Activated CD4-positive, CD25-positive, alpha-beta regulatory T cell (primary cell): ENCODE results near the gene SLC37A1.
A peak's percentile ranks its signal among the peaks of the same experiment; 100 is the strongest.

Experiments used
- DNase-seq, 4 experiments: peaks; one replicate each; lab custom pipeline; 2025; lab: John Stamatoyannopoulos, UW

SLC37A1 gene

GRCh38 chr21:42507418-42507817, 6.2 kb upstream of the SLC37A1 start:
- DNase-seq, result no peak

- DNase-seq, result no peak
These were observed 5.3 kb upstream of the SLC37A1 start for GRCh38 chr21:42508371-42508770.

- no peak for DNase-seq
These were observed 4.4 kb upstream of the SLC37A1 start for GRCh38 chr21:42509244-42509643.

GRCh38 chr21:42512346-42513034, 1.2 kb upstream of the SLC37A1 start:
- no peak for DNase-seq

- peak in 3 of 4 experiments; percentile 31 to 39 (median 32) for DNase-seq
These were observed 582 bp downstream of the SLC37A1 start for GRCh38 chr21:42513985-42514882.

- no peak for DNase-seq
These were observed 1.2 kb downstream of the SLC37A1 start for GRCh38 chr21:42514883-42515228.

- DNase-seq, result no peak
These were observed 2.3 kb downstream of the SLC37A1 start for GRCh38 chr21:42515708-42516502.

- DNase-seq, result no peak
These were observed 4.6 kb downstream of the SLC37A1 start for GRCh38 chr21:42518215-42518614.

GRCh38 chr21:42518626-42519025, 5.0 kb downstream of the SLC37A1 start:
- DNase-seq, result no peak

- no peak for DNase-seq
These were observed 7.1 kb downstream of the SLC37A1 start for GRCh38 chr21:42520628-42521253.

GRCh38 chr21:42521384-42521783, 7.7 kb downstream of the SLC37A1 start:
- DNase-seq, result no peak

- no peak for DNase-seq
These were observed 8.2 kb downstream of the SLC37A1 start for GRCh38 chr21:42521805-42522204.

- DNase-seq, result no peak
These were observed 8.6 kb downstream of the SLC37A1 start for GRCh38 chr21:42522271-42522670.

GRCh38 chr21:42522771-42523170, 9.1 kb downstream of the SLC37A1 start:
- no peak for DNase-seq

- DNase-seq, result no peak
These were observed 9.6 kb downstream of the SLC37A1 start for GRCh38 chr21:42523211-42523610.

- no peak for DNase-seq
These were observed 10.3 kb downstream of the SLC37A1 start for GRCh38 chr21:42523941-42524340.

- DNase-seq, result no peak
These were observed 10.8 kb downstream of the SLC37A1 start for GRCh38 chr21:42524341-42525028.

- no peak for DNase-seq
These were observed 11.5 kb downstream of the SLC37A1 start for GRCh38 chr21:42525029-42525581.

- DNase-seq, result no peak
These were observed 12.2 kb downstream of the SLC37A1 start for GRCh38 chr21:42525676-42526378.

GRCh38 chr21:42526379-42526727, 12.7 kb downstream of the SLC37A1 start:
- no peak for DNase-seq

- no peak for DNase-seq
These were observed 13.5 kb downstream of the SLC37A1 start for GRCh38 chr21:42527127-42527488.
